ENCODE measurements around the gene CCT7. TPM values are rescaled to one million over a fixed set of nuclear protein-coding genes. Genes with fewer than 3 reads are reported as not detected.

Gene CCT7
- total RNA-seq, 2 donors from 2014 or later: 347 to 391 TPM

GRCh38 chr2:73264332-73264606 lies 30.2 kb downstream of the CCT7 start:
- Histone ChIP-seq H3K36me3 (ENCODE audit: control insufficient read depth, insufficient read depth, low read length) (no peaks in the 10 kb centered on the region), H3K4me1 (ENCODE audit: control insufficient read depth, insufficient read depth, low read length) (no peaks in the 10 kb centered on the region), H3K9me3 (ENCODE audit: control insufficient read depth, low read length) (no peaks in the 10 kb centered on the region), H3K27me3 (ENCODE audit: control insufficient read depth, insufficient read depth, low read length, poor library complexity, severe bottlenecking) (peaks cover 26% of the 10 kb centered on the region), H3K9ac (ENCODE audit: extremely low read depth, low read length, poor library complexity, severe bottlenecking) (no peak overlapping the region), H3K27ac (ENCODE audit: low read depth, low read length) (no peak overlapping the region), H3K4me3 (ENCODE audit: low read length) (no peak overlapping the region)
- DNase-seq: no peak
- 91 to 94% methylated on average over 9 to 15 of the region's 15 CpGs for WGBS, 2 experiments (ENCODE audit: insufficient coverage in 1 of 2, insufficient read length in 1 of 2)
- H3K4me1 Mint-ChIP-seq: peaks cover 2% of the 10 kb centered on the region
- no peak for TF ChIP-seq CTCF (conservative IDR thresholded peaks at IDR 0.05)
- H3K27ac Mint-ChIP-seq: no peak overlapping the region
- peaks cover 26% of the 10 kb centered on the region for H3K27me3 Mint-ChIP-seq (ENCODE audit: insufficient read depth)
- H3K9me3 Mint-ChIP-seq: no peaks in the 10 kb centered on the region
- H3K4me3 Mint-ChIP-seq: no peak overlapping the region
- H3K36me3 Mint-ChIP-seq (ENCODE audit: low read depth): peaks cover 7% of the 10 kb centered on the region

GRCh38 chr2:73264783-73265182 lies 30.7 kb downstream of the CCT7 start:
- Mint-ChIP-seq H3K4me3 (no peak overlapping the region), H3K9me3 (no peaks in the 10 kb centered on the region)
- no peak for TF ChIP-seq CTCF (conservative IDR thresholded peaks at IDR 0.05)

GRCh38 chr2:73265298-73266060 lies 31.4 kb downstream of the CCT7 start:
- H3K36me3 Mint-ChIP-seq (ENCODE audit: low read depth): peaks cover 7% of the 10 kb centered on the region
- H3K4me1 Mint-ChIP-seq: peaks cover under 1% of the 10 kb centered on the region
- H3K27me3 Mint-ChIP-seq (ENCODE audit: insufficient read depth): peaks cover 35% of the 10 kb centered on the region
- no peak overlapping the region for H3K27ac Mint-ChIP-seq
- no peak overlapping the region for H3K4me3 ChIP-seq (ENCODE audit: low read length)
- no peak overlapping the region for H3K27ac ChIP-seq (ENCODE audit: low read depth, low read length)
- 90% methylated on average over 15 to 28 of the region's 28 CpGs for WGBS, 2 experiments (ENCODE audit: insufficient coverage in 1 of 2, insufficient read length in 1 of 2)
- H3K4me3 Mint-ChIP-seq: no peak overlapping the region
- no peaks in the 10 kb centered on the region for H3K9me3 ChIP-seq (ENCODE audit: control insufficient read depth, low read length)
- H3K9ac ChIP-seq (ENCODE audit: extremely low read depth, low read length, poor library complexity, severe bottlenecking): no peak overlapping the region
- no peaks in the 10 kb centered on the region for H3K9me3 Mint-ChIP-seq
- no peaks in the 10 kb centered on the region for H3K36me3 ChIP-seq (ENCODE audit: control insufficient read depth, insufficient read depth, low read length)
- no peak for TF ChIP-seq CTCF (conservative IDR thresholded peaks at IDR 0.05)
- peaks cover 37% of the 10 kb centered on the region for H3K27me3 ChIP-seq (ENCODE audit: control insufficient read depth, insufficient read depth, low read length, poor library complexity, severe bottlenecking)
- no peaks in the 10 kb centered on the region for H3K4me1 ChIP-seq (ENCODE audit: control insufficient read depth, insufficient read depth, low read length)
- DNase-seq: no peak

More at GRCh38 chr2:73264783-73265182, 30.7 kb downstream of the CCT7 start:
- Mint-ChIP-seq H3K36me3 (ENCODE audit: low read depth) (peaks cover 7% of the 10 kb centered on the region), H3K27ac (no peak overlapping the region), H3K27me3 (ENCODE audit: insufficient read depth) (peaks cover 28% of the 10 kb centered on the region), H3K4me1 (peaks cover 2% of the 10 kb centered on the region)
- H3K9ac ChIP-seq (ENCODE audit: extremely low read depth, low read length, poor library complexity, severe bottlenecking): no peak overlapping the region
- H3K9me3 ChIP-seq (ENCODE audit: control insufficient read depth, low read length): no peaks in the 10 kb centered on the region
- 92 to 93% methylated on average over 3 to 4 of the region's 4 CpGs for WGBS, 2 experiments (ENCODE audit: insufficient coverage in 1 of 2, insufficient read length in 1 of 2)
- no peaks in the 10 kb centered on the region for H3K4me1 ChIP-seq (ENCODE audit: control insufficient read depth, insufficient read depth, low read length)
- H3K4me3 ChIP-seq (ENCODE audit: low read length): no peak overlapping the region
- no peak for DNase-seq
- no peak overlapping the region for H3K27ac ChIP-seq (ENCODE audit: low read depth, low read length)
- no peaks in the 10 kb centered on the region for H3K36me3 ChIP-seq (ENCODE audit: control insufficient read depth, insufficient read depth, low read length)
- H3K27me3 ChIP-seq (ENCODE audit: control insufficient read depth, insufficient read depth, low read length, poor library complexity, severe bottlenecking): peaks cover 30% of the 10 kb centered on the region

Measured in endodermal cell (in vitro differentiated cells).